ENCODE measurements around the gene LRRC49. TPM values are rescaled to one million over a fixed set of nuclear protein-coding genes. Genes with fewer than 3 reads are reported as not detected.
"Not testable (repeated sequence)": the region's sequence is repeated elsewhere in the genome, so short reads cannot be mapped to it uniquely, and the experiment has no call there.

The LRRC49 gene
- total RNA-seq, 2 experiments from 2014 or later, result not detected

- no peaks in the 10 kb centered on the region for H3K36me3 Mint-ChIP-seq (ENCODE audit: low read depth)
- POLR2A ChIA-PET, result no interaction called here
- peaks cover 32% of the 10 kb centered on the region for H3K27me3 Mint-ChIP-seq (ENCODE audit: low read depth)
- no peak for DNase-seq
- H3K4me1 Mint-ChIP-seq (ENCODE audit: low read depth), result peaks cover 9% of the 10 kb centered on the region
- CTCF ChIA-PET, result no interaction called here
- no peak overlapping the region for H3K27ac Mint-ChIP-seq
- no peak overlapping the region for H3K4me3 Mint-ChIP-seq
- H3K9me3 Mint-ChIP-seq (ENCODE audit: insufficient read depth), result no peaks in the 10 kb centered on the region
- no peak for ATAC-seq
These were observed 34.9 kb upstream of the LRRC49 start for GRCh38 chr15:70857562-70858285.

DNA sequence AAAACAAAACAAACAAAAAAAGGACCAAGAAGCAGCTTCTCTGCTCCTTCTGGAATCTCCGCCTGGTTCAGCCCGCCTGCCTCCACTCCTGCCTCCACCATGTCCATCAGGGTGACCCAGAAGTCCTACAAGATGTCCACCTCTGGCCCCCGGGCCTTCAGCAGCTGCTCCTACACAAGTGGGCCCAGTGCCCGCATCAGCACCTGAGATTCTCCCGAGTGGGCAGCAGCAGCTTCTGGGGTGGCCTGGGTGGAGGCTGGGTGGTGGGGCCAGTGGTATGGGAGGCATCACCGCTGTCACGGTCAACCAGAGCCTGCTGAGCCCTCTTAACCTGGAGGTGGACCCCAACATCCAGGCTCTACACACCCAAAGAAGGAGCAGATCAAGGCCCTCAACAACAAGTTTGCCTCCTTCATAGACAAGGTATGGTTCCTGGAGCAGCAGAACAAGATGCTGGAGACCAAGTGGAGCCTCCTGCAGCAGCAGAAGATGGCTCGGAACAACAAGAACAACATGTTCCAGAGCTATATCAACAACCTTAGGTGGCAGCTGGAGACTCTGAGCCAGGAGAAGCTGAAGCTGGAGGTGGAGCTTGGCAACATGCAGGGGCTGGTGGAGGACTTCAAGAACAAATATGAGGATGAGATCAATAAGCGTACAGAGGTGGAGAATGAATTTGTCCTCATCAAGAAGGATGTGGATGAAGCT is 33.9 kb upstream of the LRRC49 start:
- ATAC-seq; H3K4me1 Mint-ChIP-seq (ENCODE audit: low read depth); H3K9me3 Mint-ChIP-seq (ENCODE audit: insufficient read depth); POLR2A ChIA-PET; H3K36me3 Mint-ChIP-seq (ENCODE audit: low read depth); DNase-seq; CTCF ChIA-PET; H3K27ac Mint-ChIP-seq; H3K4me3 Mint-ChIP-seq: not testable (repeated sequence)
- peaks cover 29% of the 10 kb centered on the region for H3K27me3 Mint-ChIP-seq (ENCODE audit: low read depth)

DNA sequence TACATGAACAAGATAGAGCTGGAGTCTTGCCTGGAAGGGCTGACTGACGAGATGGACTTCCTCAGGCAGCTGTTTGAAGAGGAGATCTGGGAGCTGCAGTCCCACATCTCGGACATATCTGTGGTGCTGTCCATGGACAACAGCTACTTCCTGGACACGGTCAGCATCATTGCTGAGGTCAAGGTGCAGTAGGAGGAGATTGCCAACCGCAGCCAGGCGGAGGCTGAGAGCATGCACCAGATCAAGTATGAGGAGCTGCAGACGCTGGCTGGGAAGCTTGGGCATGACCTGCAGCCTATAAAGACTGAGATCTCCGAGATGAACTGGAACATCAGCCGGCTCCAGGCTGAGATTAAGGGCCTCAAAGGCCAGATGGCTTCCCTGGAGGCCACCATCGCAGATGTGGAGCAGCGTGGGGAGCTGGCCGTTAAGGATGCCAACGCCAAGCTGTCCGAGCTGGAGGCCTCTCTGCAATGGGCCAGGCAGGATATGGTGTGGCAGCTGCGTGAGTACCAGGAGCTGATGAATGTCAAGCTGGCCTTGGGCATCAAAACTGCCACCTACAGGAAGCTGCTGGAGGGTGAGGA is 33.2 kb upstream of the LRRC49 start:
- H3K9me3 Mint-ChIP-seq (ENCODE audit: insufficient read depth), result no peaks in the 10 kb centered on the region
- ChIA-PET CTCF (interaction anchor here (0.7 kb wide), 1 partner anchor 873 kb away, joined by 3 read pairs; no protein-coding TSS in a partner anchor), POLR2A (no interaction called here)
- H3K4me1 Mint-ChIP-seq (ENCODE audit: low read depth), result peaks cover 2% of the 10 kb centered on the region
- H3K27ac Mint-ChIP-seq, result no peak overlapping the region
- ATAC-seq (no peak), DNase-seq (no peak)
- H3K36me3 Mint-ChIP-seq (ENCODE audit: low read depth), result no peaks in the 10 kb centered on the region
- peaks cover 28% of the 10 kb centered on the region for H3K27me3 Mint-ChIP-seq (ENCODE audit: low read depth)
- no peak overlapping the region for H3K4me3 Mint-ChIP-seq

- no peak overlapping the region for H3K27ac Mint-ChIP-seq
- POLR2A ChIA-PET, result interaction anchor here (0.6 kb wide), 1 partner anchor 1283 kb away, joined by 3 read pairs; no protein-coding TSS in a partner anchor
- H3K4me3 Mint-ChIP-seq, result no peak overlapping the region
- ATAC-seq (no peak), DNase-seq (no peak)
- no peaks in the 10 kb centered on the region for H3K4me1 Mint-ChIP-seq (ENCODE audit: low read depth)
- no peaks in the 10 kb centered on the region for H3K9me3 Mint-ChIP-seq (ENCODE audit: insufficient read depth)
- H3K27me3 Mint-ChIP-seq (ENCODE audit: low read depth), result peaks cover 24% of the 10 kb centered on the region
- CTCF ChIA-PET, result interaction anchor here (0.7 kb wide), 1 partner anchor 873 kb away, joined by 3 read pairs; no protein-coding TSS in a partner anchor
- H3K36me3 Mint-ChIP-seq (ENCODE audit: low read depth), result no peaks in the 10 kb centered on the region
These were observed 32.6 kb upstream of the LRRC49 start for GRCh38 chr15:70859998-70860397.

- Mint-ChIP-seq H3K27me3 (ENCODE audit: low read depth) (peaks cover 6% of the 10 kb centered on the region), H3K4me3 (no peak overlapping the region), H3K4me1 (ENCODE audit: low read depth) (no peaks in the 10 kb centered on the region), H3K36me3 (ENCODE audit: low read depth) (no peaks in the 10 kb centered on the region), H3K27ac (no peak overlapping the region), H3K9me3 (ENCODE audit: insufficient read depth) (no peaks in the 10 kb centered on the region)
- ChIA-PET POLR2A (no interaction called here), CTCF (no interaction called here)
- DNase-seq (no peak), ATAC-seq (no peak)
These were observed 29.0 kb upstream of the LRRC49 start for GRCh38 chr15:70863450-70864218.

- Mint-ChIP-seq H3K27ac (no peak overlapping the region), H3K36me3 (ENCODE audit: low read depth) (no peaks in the 10 kb centered on the region), H3K4me3 (no peak overlapping the region), H3K9me3 (ENCODE audit: insufficient read depth) (no peaks in the 10 kb centered on the region), H3K27me3 (ENCODE audit: low read depth) (peaks cover 6% of the 10 kb centered on the region), H3K4me1 (ENCODE audit: low read depth) (no peaks in the 10 kb centered on the region)
- ChIA-PET CTCF (no interaction called here), POLR2A (no interaction called here)
- DNase-seq, result no peak
- no peak for ATAC-seq
These were observed 25.5 kb upstream of the LRRC49 start for GRCh38 chr15:70866982-70867641.

- no peak for ATAC-seq
- POLR2A ChIA-PET, result no interaction called here
- no peak overlapping the region for H3K27ac Mint-ChIP-seq
- no peaks in the 10 kb centered on the region for H3K9me3 Mint-ChIP-seq (ENCODE audit: insufficient read depth)
- no peaks in the 10 kb centered on the region for H3K4me1 Mint-ChIP-seq (ENCODE audit: low read depth)
- CTCF ChIA-PET, result no interaction called here
- peaks cover 6% of the 10 kb centered on the region for H3K27me3 Mint-ChIP-seq (ENCODE audit: low read depth)
- no peak for DNase-seq
- H3K4me3 Mint-ChIP-seq, result no peak overlapping the region
- no peaks in the 10 kb centered on the region for H3K36me3 Mint-ChIP-seq (ENCODE audit: low read depth)
These were observed 24.6 kb upstream of the LRRC49 start for GRCh38 chr15:70867911-70868467.

GRCh38 chr15:70869346-70869745 is 23.3 kb upstream of the LRRC49 start:
- ChIA-PET CTCF (interaction anchor here (0.9 kb wide), 1 partner anchor 31 kb away, joined by 4 read pairs; no protein-coding TSS in a partner anchor), POLR2A (no interaction called here)
- Mint-ChIP-seq H3K9me3 (ENCODE audit: insufficient read depth) (no peaks in the 10 kb centered on the region), H3K27me3 (ENCODE audit: low read depth) (peaks cover 7% of the 10 kb centered on the region), H3K27ac (no peak overlapping the region), H3K4me1 (ENCODE audit: low read depth) (no peaks in the 10 kb centered on the region), H3K4me3 (no peak overlapping the region), H3K36me3 (ENCODE audit: low read depth) (no peaks in the 10 kb centered on the region)
- ATAC-seq, result no peak
- DNase-seq, result no peak

DNA sequence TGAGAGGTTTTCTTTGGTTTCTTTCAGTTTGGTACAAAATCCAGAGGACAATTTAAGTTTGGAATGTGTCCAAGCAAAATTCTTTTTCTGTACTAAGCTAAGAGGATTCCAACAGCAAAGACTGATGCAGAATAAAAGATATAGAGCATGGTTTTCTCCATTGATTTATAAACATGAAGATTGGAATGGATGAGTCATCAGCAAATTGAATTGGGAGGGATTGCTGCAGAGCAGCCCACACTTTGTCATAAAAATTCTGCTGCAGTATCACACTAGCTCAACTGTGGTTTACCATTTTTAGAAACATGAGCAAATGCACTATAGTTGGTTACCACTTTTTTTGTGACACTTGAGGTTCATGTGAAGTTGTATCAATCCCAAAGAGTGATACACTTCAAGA is 22.6 kb upstream of the LRRC49 start:
- Mint-ChIP-seq H3K4me3 (no peak overlapping the region), H3K27ac (no peak overlapping the region), H3K9me3 (ENCODE audit: insufficient read depth) (no peaks in the 10 kb centered on the region), H3K27me3 (ENCODE audit: low read depth) (peaks cover 10% of the 10 kb centered on the region), H3K36me3 (ENCODE audit: low read depth) (no peaks in the 10 kb centered on the region), H3K4me1 (ENCODE audit: low read depth) (no peaks in the 10 kb centered on the region)
- CTCF ChIA-PET, result interaction anchor here (0.9 kb wide), 1 partner anchor 30 kb away, joined by 4 read pairs; no protein-coding TSS in a partner anchor
- DNase-seq, result no peak
- ATAC-seq, result no peak
- POLR2A ChIA-PET, result no interaction called here

- CTCF ChIA-PET; H3K9me3 Mint-ChIP-seq (ENCODE audit: insufficient read depth); H3K27ac Mint-ChIP-seq; H3K4me3 Mint-ChIP-seq; H3K36me3 Mint-ChIP-seq (ENCODE audit: low read depth); H3K4me1 Mint-ChIP-seq (ENCODE audit: low read depth); DNase-seq; POLR2A ChIA-PET; ATAC-seq: not testable (repeated sequence)
- H3K27me3 Mint-ChIP-seq (ENCODE audit: low read depth), result peaks cover 19% of the 10 kb centered on the region
These were observed 21.1 kb upstream of the LRRC49 start for GRCh38 chr15:70871490-70871889.
